ENCODE measurements around the gene EIF1. TPM values are rescaled to one million over a fixed set of nuclear protein-coding genes. Genes with fewer than 3 reads are reported as not detected.

Gene EIF1
- total RNA-seq, 1 experiment from 2014 or later: 129 TPM

- DNase-seq (ENCODE audit: low read depth, low spot score): no peak
- in situ Hi-C loops (cut with HindIII; ENCODE audit: low pct_unique_long_range_greater_than_20kb, low sequenced_read_pairs): no loop called here
These were observed 50.1 kb downstream of the EIF1 start for GRCh38 chr17:41738801-41739112.

DNA sequence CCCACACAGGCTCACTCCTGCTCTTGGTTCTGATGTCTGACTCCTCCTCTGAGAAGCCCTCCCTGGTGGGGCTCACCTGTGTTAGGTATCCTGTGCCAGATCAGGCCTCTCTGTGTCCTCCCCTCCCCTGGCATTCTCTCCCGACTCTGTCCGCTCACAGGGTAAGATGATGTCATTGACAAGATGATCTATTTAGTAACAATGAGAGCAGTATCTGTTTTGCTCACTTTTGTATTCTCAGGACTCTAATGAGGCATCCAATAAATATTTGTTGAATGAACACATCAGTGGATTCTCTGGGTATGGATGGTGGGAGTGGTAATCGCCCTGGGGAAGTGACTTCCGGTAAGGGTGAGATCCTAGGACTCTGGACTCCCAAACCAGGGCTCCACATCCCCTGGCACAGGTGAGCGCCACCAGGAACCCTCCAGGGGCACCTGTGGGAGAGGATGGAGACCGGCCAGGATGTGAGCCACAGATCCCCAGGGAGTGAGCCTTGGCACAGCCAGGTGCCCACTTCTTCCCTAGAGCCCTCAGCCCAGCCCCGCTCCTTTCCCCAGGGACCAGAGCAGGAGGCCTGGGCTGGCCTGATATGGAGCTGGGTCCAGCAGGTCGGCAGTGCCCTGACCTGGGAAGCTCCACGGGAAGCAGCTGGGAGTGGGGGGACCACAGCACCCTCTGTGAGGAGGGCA is 51.1 kb downstream of the EIF1 start:
- in situ Hi-C loops (cut with HindIII; ENCODE audit: low pct_unique_long_range_greater_than_20kb, low sequenced_read_pairs): no loop called here
- no peak for DNase-seq (ENCODE audit: low read depth, low spot score)

DNA sequence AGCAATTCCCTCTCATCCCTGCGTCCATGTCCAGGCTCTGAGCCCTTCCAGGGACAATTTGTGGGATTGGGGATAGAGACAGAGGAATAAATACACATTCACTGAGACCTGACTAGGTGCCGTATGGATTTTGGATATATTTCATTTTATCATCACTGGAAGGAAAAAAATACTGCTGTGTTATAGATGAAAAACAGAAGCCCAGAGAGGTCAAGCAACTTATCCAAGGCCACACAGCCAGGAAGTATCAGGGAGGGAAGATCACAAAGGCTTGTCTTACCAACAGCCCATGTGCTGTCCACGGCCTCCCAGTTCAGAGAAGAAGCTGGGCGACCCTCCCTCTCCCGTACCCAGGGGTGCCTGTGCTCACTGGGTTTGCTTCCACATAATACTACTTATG is 51.8 kb downstream of the EIF1 start:
- in situ Hi-C loops (cut with HindIII; ENCODE audit: low pct_unique_long_range_greater_than_20kb, low sequenced_read_pairs): no loop called here
- no peak for DNase-seq (ENCODE audit: low read depth, low spot score)

GRCh38 chr17:41741709-41742108 is 53.0 kb downstream of the EIF1 start:
- in situ Hi-C loops (cut with HindIII; ENCODE audit: low pct_unique_long_range_greater_than_20kb, low sequenced_read_pairs): no loop called here
- DNase-seq (ENCODE audit: low read depth, low spot score): no peak

Small RNA genes within 50 kb of the gene (small RNA-seq; reads per million reads assigned to genes)
- 0 reads per million in 2 experiments for gene RN7SL399P
- 0 to 3.7 reads per million in 2 experiments for gene RNA5SP442

Other genes with a start within 250 kb of the EIF1 start
- gene KRT38, start 247.9 kb upstream of the EIF1 start, total RNA-seq (2014; rRNA removed; shearing (Covaris generic)): not detected in 2 replicates
- gene KRT32, start 221.5 kb upstream of the EIF1 start, total RNA-seq (2014; rRNA removed; shearing (Covaris generic)): not detected in 2 replicates
- gene KRT35, start 207.7 kb upstream of the EIF1 start, total RNA-seq (2014; rRNA removed; shearing (Covaris generic)): not detected in 2 replicates
- gene KRT36, start 199.0 kb upstream of the EIF1 start, total RNA-seq (2014; rRNA removed; shearing (Covaris generic)): not detected in 2 replicates
- not detected in 2 replicates for gene KRT13, start 183.3 kb upstream of the EIF1 start, total RNA-seq (2014; rRNA removed; shearing (Covaris generic))
- gene KRT15, start 170.0 kb upstream of the EIF1 start, total RNA-seq (2014; rRNA removed; shearing (Covaris generic)): 0.13 and 0.61 TPM in 2 replicates
- not detected in 2 replicates for gene KRT19, start 160.6 kb upstream of the EIF1 start, total RNA-seq (2014; rRNA removed; shearing (Covaris generic))
- gene KRT9, start 116.8 kb upstream of the EIF1 start, total RNA-seq (2014; rRNA removed; shearing (Covaris generic)): not detected in 2 replicates
- not detected in 2 replicates for gene KRT14, start 102.0 kb upstream of the EIF1 start, total RNA-seq (2014; rRNA removed; shearing (Covaris generic))
- gene KRT16, start 76.1 kb upstream of the EIF1 start, total RNA-seq (2014; rRNA removed; shearing (Covaris generic)): not detected in 2 replicates
- not detected in 2 replicates for gene KRT17, start 64.3 kb upstream of the EIF1 start, total RNA-seq (2014; rRNA removed; shearing (Covaris generic))
- not detected in 2 replicates for gene GAST, start 23.4 kb downstream of the EIF1 start, total RNA-seq (2014; rRNA removed; shearing (Covaris generic))
- gene HAP1, start 45.8 kb downstream of the EIF1 start, total RNA-seq (2014; rRNA removed; shearing (Covaris generic)): 0.40 and 0.53 TPM in 2 replicates
- gene JUP, start 97.8 kb downstream of the EIF1 start, total RNA-seq (2014; rRNA removed; shearing (Covaris generic)): 0.50 and 0.83 TPM in 2 replicates
- gene P3H4, start 123.1 kb downstream of the EIF1 start, total RNA-seq (2014; rRNA removed; shearing (Covaris generic)): 29.9 and 31.2 TPM in 2 replicates
- 236 and 244 TPM in 2 replicates for gene FKBP10, start 124.1 kb downstream of the EIF1 start, total RNA-seq (2014; rRNA removed; shearing (Covaris generic))
- gene NT5C3B, start 147.3 kb downstream of the EIF1 start, total RNA-seq (2014; rRNA removed; shearing (Covaris generic)): 86.3 and 92.7 TPM in 2 replicates
- gene KLHL10, start 148.9 kb downstream of the EIF1 start, total RNA-seq (2014; rRNA removed; shearing (Covaris generic)): not detected in 2 replicates
- gene KLHL11, start 176.5 kb downstream of the EIF1 start, total RNA-seq (2014; rRNA removed; shearing (Covaris generic)): 18.5 and 19.7 TPM in 2 replicates
- gene ACLY, start 230.1 kb downstream of the EIF1 start, total RNA-seq (2014; rRNA removed; shearing (Covaris generic)): 112 and 113 TPM in 2 replicates
- gene ODAD4, start 241.7 kb downstream of the EIF1 start, total RNA-seq (2014; rRNA removed; shearing (Covaris generic)): 0.98 and 1.3 TPM in 2 replicates

All from SK-MEL-5 (cell line).